Left lobe of liver (tissue), 2 donors: Measurements from ENCODE around the gene TTLL11. TPM values are rescaled to one million over a fixed set of nuclear protein-coding genes. Genes with fewer than 3 reads are reported as not detected.

Experiments used
- ATAC-seq: fragments of 200-7000 bp; cut with Tn5 transposase; one replicate; pipeline ENCODE4 v1.9.1; 2020; ENCODE audit warnings: mild to moderate bottlenecking, moderate library complexity
- DNase-seq: peaks from one replicate; pipeline ENCODE4 v3.0.0-alpha.2; 2020; ENCODE audit warnings: low spot score
- total RNA-seq: library from RNA; stranded (reverse); gene quantifications from one replicate; pipeline ENCODE4 v1.2.1, GENCODE V29; 2021
- donor health status: DM: no; HTN: no; CAD: no; lungs with moderate emphysema.
- donor health status: DM: no; HTN: yes; CAD: no.

The TTLL11 gene
- total RNA-seq, 1 donor from 2014 or later: 2.8 TPM

- ATAC-seq: no peak
- no peak for DNase-seq
Observed at GRCh38 chr9:122110100-122110833, 17.2 kb upstream of the TTLL11 start.

GRCh38 chr9:122109035-122109813 lies 16.1 kb upstream of the TTLL11 start:
- DNase-seq (no peak), ATAC-seq (no peak)

- no peak for ATAC-seq
- no peak for DNase-seq
Observed at GRCh38 chr9:122107291-122107805, 14.2 kb upstream of the TTLL11 start.

- no peak for ATAC-seq
- DNase-seq: no peak
Observed at GRCh38 chr9:122106576-122106975, 13.5 kb upstream of the TTLL11 start.

- no peak for ATAC-seq
- no peak for DNase-seq
Observed at GRCh38 chr9:122103985-122104384, 10.9 kb upstream of the TTLL11 start.

- DNase-seq (no peak), ATAC-seq (no peak)
Observed at GRCh38 chr9:122102156-122102555, 9.0 kb upstream of the TTLL11 start.

- ATAC-seq (no peak), DNase-seq (peak; percentile 35)
Observed at GRCh38 chr9:122100756-122101155, 7.6 kb upstream of the TTLL11 start.

GRCh38 chr9:122099271-122099869 lies 6.3 kb upstream of the TTLL11 start:
- DNase-seq (peak; percentile 81), ATAC-seq (peak; percentile 97)

- no peak for ATAC-seq
- DNase-seq: peak; percentile 1
Observed at GRCh38 chr9:122097679-122098315, 4.7 kb upstream of the TTLL11 start.

GRCh38 chr9:122096620-122097415 lies 3.7 kb upstream of the TTLL11 start:
- no peak for ATAC-seq
- DNase-seq: peak; percentile 16

- DNase-seq (peak; percentile 46), ATAC-seq (no peak)
Observed at GRCh38 chr9:122095010-122095767, 2.1 kb upstream of the TTLL11 start.

GRCh38 chr9:122091682-122092592 lies 1.2 kb downstream of the TTLL11 start:
- DNase-seq: no peak
- ATAC-seq: no peak

- ATAC-seq (no peak), DNase-seq (no peak)
Observed at GRCh38 chr9:122090981-122091380, 2.1 kb downstream of the TTLL11 start.

- DNase-seq (no peak), ATAC-seq (no peak)
Observed at GRCh38 chr9:122090287-122090883, 2.7 kb downstream of the TTLL11 start.

GRCh38 chr9:122088880-122089706 lies 4.0 kb downstream of the TTLL11 start:
- no peak for ATAC-seq
- no peak for DNase-seq

GRCh38 chr9:122087406-122088200 lies 5.5 kb downstream of the TTLL11 start:
- ATAC-seq: no peak
- no peak for DNase-seq
